ENCODE measurements around the gene ARHGAP26.
"Not testable (repeated sequence)": the region's sequence is repeated elsewhere in the genome, so short reads cannot be mapped to it uniquely, and the experiment has no call there.

ARHGAP26 gene

DNA sequence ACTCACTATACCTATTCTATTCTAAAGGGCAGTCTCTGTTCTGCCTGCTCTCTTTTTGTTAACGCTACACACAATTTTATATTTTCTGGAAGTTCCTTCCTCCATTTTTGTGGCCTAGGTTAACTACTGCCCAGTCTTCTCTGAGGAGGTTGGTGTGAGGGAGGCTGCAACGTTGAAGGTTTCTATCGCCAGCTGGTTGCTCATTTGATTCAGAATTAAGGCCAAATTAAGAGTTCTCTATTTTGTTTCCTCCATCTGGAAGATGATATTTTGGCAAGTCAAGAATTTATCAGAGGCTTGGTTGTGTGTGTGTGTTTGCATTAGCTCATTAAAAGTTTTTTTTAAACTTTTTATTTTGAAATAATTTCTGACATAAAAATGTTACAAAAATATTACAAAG is 175.1 kb downstream of the ARHGAP26 start:
- no peak for DNase-seq (ENCODE audit: low read depth in 1 of 2, low spot score in 1 of 2)
- in situ Hi-C loops (cut with HindIII; ENCODE audit: low pct_unique_long_range_greater_than_20kb, low sequenced_read_pairs) = no loop called here

DNA sequence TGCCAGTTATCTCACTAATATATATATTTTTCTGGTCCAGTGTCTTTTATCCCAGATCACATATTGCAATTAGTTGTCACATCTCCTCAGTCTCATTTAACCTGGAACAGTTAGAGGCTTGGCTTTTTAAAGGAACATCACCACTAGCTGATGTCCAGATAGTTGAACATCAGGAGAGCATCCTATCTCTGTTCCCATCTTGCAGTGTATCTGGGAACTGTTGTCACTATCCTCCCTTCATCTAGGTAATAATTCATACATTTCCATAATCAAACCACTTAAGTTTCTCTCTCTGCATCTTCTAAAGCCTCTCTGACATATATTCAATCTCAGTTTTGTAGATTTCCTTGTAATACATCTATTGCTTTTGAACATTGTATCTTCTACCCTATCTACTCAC is 175.7 kb downstream of the ARHGAP26 start:
- in situ Hi-C loops (cut with HindIII; ENCODE audit: low pct_unique_long_range_greater_than_20kb, low sequenced_read_pairs) = no loop called here
- DNase-seq (ENCODE audit: low read depth in 1 of 2, low spot score in 1 of 2) = no peak
- no peak for TF ChIP-seq JUND (IDR thresholded peaks at IDR 0.05; ENCODE audit: low read depth)

More for the DNA sequence above, 175.1 kb downstream of the ARHGAP26 start:
- no peak for TF ChIP-seq JUND (IDR thresholded peaks at IDR 0.05; ENCODE audit: low read depth)

DNA sequence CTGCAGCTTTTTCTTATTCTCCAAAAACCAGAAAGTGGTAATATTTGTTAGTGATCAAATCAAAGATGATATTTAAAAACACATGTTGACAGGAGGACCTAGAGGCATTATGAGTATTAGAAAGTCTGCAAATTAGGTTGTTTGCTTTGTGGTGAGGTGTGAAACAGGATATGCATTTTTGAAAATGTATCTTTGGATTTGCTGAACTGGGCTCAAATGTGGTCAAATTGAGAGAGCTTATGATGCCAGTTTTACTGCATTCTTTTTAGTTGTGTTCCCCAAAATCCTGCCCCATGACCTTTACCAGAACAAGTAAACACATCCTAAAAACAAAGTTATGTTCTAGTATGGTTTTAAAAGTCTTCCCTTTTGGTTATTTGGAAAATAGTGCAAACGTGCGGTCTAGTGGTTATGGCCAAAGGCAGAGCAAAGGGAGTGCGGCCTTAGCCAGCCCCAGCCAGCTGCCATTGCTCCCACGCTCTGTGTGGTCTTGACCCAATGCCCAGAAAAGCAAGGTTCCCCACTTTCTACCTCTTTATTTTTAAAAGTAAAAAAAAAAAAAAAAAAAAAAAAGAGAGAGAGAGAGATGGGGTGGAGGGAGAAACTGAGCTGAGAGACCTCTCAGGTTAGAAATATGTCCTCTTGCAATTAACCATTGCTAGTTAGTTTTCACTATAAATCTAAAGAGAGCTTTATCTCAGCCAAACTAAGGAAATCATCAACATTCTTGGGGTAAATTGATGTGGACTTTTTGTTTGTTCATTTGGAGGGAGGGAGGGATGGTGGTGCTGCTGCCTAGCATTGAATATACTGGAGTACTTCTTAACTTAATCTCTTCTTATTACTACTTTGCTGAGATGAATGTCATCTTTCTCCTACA is 176.6 kb downstream of the ARHGAP26 start:
- no peak for TF ChIP-seq JUND (IDR thresholded peaks at IDR 0.05; ENCODE audit: low read depth)
- in situ Hi-C loops (cut with HindIII; ENCODE audit: low pct_unique_long_range_greater_than_20kb, low sequenced_read_pairs) = no loop called here
- DNase-seq (ENCODE audit: low read depth in 1 of 2, low spot score in 1 of 2) = no peak

DNA sequence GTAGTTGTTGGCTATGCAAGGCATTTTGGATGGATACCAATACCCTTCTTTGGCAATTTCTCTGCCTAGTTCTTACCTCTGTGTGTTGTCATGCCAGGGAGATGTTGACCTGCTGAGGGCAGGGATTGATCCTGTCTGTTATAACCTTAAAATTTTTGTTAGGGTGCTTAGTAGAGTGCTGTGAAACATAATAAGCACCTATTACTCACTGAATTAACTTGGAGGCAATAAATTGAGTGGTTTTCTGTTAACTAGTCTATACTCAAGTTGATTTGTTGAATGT is 177.2 kb downstream of the ARHGAP26 start:
- no peak for TF ChIP-seq JUND (IDR thresholded peaks at IDR 0.05; ENCODE audit: low read depth)
- in situ Hi-C loops (cut with HindIII; ENCODE audit: low pct_unique_long_range_greater_than_20kb, low sequenced_read_pairs) = no loop called here
- no peak for DNase-seq (ENCODE audit: low read depth in 1 of 2, low spot score in 1 of 2)

DNA sequence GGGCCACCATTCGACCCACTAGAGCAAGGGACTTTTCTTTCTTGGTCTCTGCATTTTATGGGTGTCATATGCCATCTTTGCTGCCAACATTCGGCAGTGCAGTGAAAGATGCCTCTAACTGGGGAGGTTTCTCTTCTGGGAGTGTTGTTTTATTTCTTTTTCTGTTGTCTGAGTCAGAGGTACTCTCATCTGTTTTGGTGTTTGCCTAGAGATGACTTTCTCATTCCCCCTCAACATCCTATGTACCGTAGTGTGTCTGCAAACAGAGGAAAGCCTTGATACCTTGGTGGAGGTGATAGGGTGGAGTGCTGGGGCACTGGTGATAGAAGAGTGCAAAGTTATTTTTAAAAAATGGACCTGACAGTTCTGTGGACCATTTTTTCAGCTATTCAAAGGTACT is 182.1 kb downstream of the ARHGAP26 start:
- DNase-seq (ENCODE audit: low read depth in 1 of 2, low spot score in 1 of 2) = no peak
- no peak for TF ChIP-seq JUND (IDR thresholded peaks at IDR 0.05; ENCODE audit: low read depth)
- in situ Hi-C loops (cut with HindIII; ENCODE audit: low pct_unique_long_range_greater_than_20kb, low sequenced_read_pairs) = no loop called here

DNA sequence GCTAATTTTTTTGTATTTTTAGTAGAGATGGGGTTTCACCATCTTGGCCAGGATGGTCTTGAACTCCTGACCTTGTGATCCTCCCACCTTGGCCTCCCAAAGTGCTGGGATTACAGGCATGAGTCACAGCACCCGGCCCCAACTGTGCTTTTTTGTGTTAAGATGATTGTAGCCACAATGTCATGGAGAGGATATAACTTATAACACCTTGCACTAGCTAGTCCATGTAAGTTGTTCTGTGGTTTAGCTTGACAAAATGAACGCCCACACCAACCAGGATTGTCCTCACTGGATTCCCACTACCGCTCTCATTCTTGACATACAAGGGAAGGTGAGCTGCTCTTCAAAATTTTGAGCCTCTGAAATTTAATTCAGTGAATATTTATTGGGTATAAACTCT is 182.7 kb downstream of the ARHGAP26 start:
- in situ Hi-C loops (cut with HindIII; ENCODE audit: low pct_unique_long_range_greater_than_20kb, low sequenced_read_pairs); DNase-seq (ENCODE audit: low read depth in 1 of 2, low spot score in 1 of 2): not testable (repeated sequence)

DNA sequence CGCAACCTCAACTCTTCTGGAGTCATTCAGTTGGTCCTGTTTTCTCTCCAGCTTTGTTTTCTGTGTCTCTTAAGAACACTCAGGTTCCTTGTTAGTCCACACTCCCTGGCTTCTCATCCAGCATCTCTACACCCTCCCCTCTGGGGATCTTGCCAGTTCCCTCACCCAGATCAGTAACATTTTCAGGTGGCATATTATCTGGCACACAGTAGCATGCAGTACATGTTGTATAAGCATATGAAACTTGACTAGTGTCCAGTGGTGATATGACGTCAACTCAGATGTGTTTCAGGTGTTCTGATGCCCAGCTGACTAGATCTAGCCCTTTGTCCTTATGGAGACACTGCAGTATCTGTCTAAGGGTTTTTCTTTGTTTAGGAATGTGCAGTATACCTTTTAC is 184.3 kb downstream of the ARHGAP26 start:
- in situ Hi-C loops (cut with HindIII; ENCODE audit: low pct_unique_long_range_greater_than_20kb, low sequenced_read_pairs) = no loop called here
- no peak for TF ChIP-seq JUND (IDR thresholded peaks at IDR 0.05; ENCODE audit: low read depth)

DNA sequence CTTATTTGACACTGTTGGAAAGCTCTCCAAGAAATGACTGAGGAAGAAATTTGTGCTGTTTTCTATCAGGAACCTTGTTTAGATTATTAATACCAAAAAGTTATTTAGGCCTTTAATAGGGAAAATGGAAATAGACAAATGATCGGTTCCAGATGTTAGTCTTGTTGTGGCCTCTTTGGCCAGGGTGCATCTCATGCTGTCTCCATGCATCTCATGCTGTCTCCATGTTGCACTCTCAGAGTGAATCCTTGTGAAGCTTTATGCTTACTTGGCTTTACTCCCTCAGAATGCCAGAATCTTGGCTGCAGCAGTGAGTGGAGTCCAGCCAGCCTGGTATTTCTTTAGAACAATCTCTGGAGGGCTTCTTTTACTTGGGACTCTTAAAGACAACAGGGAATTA is 185.5 kb downstream of the ARHGAP26 start:
- in situ Hi-C loops (cut with HindIII; ENCODE audit: low pct_unique_long_range_greater_than_20kb, low sequenced_read_pairs) = no loop called here

More for the DNA sequence above, 184.3 kb downstream of the ARHGAP26 start:
- no peak for DNase-seq (ENCODE audit: low read depth in 1 of 2, low spot score in 1 of 2)

DNA sequence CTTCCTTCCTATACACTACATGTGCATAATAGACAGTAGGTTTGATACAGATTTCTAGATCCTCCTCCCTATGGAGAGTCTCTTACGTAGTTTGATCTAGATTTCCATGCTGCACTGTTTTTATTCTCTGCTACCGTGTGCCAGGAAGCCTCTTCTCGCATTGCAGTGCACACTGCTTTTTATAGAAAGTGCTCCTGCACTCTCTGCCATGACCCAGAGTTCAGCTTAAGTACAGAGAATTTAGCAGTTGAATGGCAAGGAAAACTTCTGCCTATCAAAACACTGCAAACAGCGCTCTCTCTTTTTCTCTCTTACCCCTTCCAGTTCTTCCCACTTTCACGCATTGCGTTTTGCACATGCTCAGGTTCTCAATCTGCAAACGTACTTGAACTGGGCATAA is 187.4 kb downstream of the ARHGAP26 start:
- in situ Hi-C loops (cut with HindIII; ENCODE audit: low pct_unique_long_range_greater_than_20kb, low sequenced_read_pairs) = no loop called here
- DNase-seq (ENCODE audit: low read depth in 1 of 2, low spot score in 1 of 2) = no peak
- TF ChIP-seq JUND (IDR thresholded peaks at IDR 0.05; ENCODE audit: low read depth) = no peak

More for the DNA sequence above, 185.5 kb downstream of the ARHGAP26 start:
- no peak for TF ChIP-seq JUND (IDR thresholded peaks at IDR 0.05; ENCODE audit: low read depth)
- no peak for DNase-seq (ENCODE audit: low read depth in 1 of 2, low spot score in 1 of 2)

DNA sequence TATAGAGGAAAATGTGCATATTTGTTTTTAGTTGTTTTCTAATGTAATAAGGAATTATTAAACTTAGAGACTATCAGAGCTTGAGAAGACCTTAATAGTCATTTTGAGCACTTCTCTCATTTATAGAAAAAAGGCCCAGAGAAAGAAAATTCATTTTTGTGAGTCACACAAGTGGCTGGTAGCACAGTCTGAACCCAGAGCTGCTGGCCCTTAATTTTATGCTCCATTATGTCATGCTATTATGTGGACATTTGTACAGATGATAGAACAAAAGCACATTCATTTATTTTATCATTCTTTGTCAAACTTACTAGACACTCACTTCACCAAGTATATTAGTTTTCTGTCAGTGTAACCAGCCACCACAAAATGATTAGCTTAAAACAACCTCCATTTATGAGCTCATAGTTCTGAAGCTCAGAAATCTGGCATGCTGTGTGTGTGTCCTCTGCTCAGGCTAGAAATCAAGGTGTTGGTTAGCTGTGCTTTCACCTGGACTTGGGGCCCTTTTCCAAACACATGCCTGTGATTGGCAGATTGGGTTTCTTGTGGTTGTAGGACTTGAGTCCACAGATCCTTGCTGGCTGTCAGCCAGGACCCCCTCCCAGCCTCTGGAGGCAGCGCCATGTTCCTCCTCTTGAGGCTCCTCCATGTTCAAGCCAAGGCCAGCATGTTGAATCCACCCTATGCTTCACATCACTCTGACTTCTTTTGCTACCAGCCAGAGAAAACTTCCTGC is 188.9 kb downstream of the ARHGAP26 start:
- TF ChIP-seq JUND (IDR thresholded peaks at IDR 0.05; ENCODE audit: low read depth) = no peak
- DNase-seq (ENCODE audit: low read depth in 1 of 2, low spot score in 1 of 2) = no peak
- in situ Hi-C loops (cut with HindIII; ENCODE audit: low pct_unique_long_range_greater_than_20kb, low sequenced_read_pairs) = no loop called here

DNA sequence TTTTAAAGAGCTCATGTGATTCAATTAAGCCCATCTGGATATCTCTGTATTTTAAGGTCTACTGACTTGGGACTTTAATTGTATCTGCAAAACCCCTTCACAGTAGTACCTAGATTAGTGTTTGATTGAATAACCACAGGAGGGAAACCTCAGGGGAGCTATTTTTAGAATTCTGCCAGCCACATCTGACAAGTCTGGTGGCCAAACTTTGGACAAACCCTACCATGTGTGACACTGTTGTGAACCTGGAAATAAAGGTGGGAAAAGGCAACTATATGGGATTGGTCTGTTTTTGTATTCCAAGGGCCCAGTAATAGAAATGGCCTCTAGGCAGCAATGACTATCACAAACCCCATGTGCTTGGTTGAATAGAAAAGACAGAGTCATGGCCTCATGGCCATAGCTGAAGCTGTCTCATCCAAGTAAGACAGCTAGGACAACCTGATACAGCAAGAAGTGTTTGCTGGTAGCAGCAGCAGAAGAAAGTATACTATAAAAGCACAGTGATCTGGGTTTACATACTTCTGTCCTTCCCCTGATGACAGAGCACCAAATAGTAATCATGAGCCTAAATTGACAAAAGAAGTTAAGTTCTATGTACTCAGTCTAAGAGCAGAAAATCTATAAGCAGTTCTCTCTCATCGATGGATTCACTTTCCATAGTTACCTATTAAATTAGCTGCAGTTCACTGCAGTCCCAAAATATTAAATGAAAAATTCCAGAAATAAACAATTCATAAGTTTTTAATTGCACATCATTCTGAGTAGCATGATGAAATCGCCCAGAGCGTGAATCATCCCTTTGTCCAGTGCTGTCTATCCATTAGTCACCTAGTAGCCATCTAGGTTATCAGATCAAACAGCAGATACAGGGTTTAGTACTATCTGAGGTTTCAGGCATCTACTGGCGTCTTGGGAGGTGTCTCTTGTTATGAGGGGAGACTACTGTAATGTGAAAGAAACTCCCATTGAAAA is 189.8 kb downstream of the ARHGAP26 start:
- in situ Hi-C loops (cut with HindIII; ENCODE audit: low pct_unique_long_range_greater_than_20kb, low sequenced_read_pairs) = no loop called here
- TF ChIP-seq JUND (IDR thresholded peaks at IDR 0.05; ENCODE audit: low read depth) = no peak
- no peak for DNase-seq (ENCODE audit: low read depth in 1 of 2, low spot score in 1 of 2)

DNA sequence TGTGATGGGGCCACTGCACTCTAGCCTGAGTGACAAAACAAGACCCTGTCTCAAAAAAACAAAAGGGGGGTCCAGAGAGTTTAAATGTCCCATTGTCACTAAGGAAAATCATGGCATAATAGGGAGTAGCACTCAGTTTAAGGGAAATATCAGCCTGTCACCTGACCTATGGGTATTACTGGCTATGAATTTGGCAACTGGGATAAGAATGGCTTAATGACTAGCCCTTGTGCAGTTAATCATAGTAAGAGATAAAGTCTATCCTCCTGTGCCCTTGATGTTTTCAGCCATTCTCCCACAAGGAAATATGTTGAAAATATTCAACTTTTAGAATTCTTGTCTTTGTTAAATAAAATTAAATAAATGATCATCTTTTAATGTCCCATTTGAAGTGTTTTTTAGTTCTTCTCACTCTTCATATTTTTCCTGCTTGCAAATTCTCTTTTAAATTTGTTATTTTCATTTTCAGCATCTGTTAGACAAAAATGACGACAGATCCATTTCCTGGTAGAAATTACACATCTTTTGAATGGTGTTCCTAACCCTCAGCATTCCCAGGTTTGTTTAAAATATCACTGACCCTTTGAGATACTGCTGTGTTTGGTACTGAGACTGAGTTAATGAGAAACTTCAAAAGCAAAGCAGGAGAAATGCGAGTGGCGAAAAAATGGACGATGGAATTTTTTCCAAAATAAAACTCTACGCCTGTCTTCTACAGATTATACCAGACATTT is 191.4 kb downstream of the ARHGAP26 start:
- DNase-seq (ENCODE audit: low read depth in 1 of 2, low spot score in 1 of 2) = no peak
- TF ChIP-seq JUND (IDR thresholded peaks at IDR 0.05; ENCODE audit: low read depth) = no peak
- in situ Hi-C loops (cut with HindIII; ENCODE audit: low pct_unique_long_range_greater_than_20kb, low sequenced_read_pairs) = no loop called here

Data from T47D (cell line).